Right atrium auricular region (tissue), 2 donors: ENCODE measurements around the gene KCNK18. TPM values are rescaled to one million over a fixed set of nuclear protein-coding genes. Genes with fewer than 3 reads are reported as not detected.

ENCODE experiments used
- DNase-seq: peaks from one replicate; pipeline ENCODE4 v3.0.0-alpha.2; 2019; ENCODE audit warnings: low spot score
- H3K27ac ChIP-seq, 2 donors: fragments of 200-600 bp; sonication (generic); 1 replicate in 1 of 2; 2 replicates in 1 of 2; pipeline ENCODE4 v1.5.1; 2016 to 2019
- H3K27me3 ChIP-seq, 2 donors: fragments of 200-600 bp; sonication (generic); one replicate each; pipeline versions ENCODE4 v1.5.1 to v1.6.0; 2017 to 2019
- H3K36me3 ChIP-seq: fragments of 200-600 bp; sonication (generic); one replicate; pipeline ENCODE4 v1.5.1; 2016
- H3K4me1 ChIP-seq, 2 donors: fragments of 200-600 bp; sonication (generic); one replicate each; pipeline versions ENCODE4 v1.5.1 to v1.6.0; 2017 to 2019
- H3K4me3 ChIP-seq, 2 donors: fragments of 200-600 bp; sonication (generic); 1 replicate in 1 of 2; 2 replicates in 1 of 2; pipeline ENCODE4 v1.5.1; 2017 to 2019; ENCODE audit warnings: mild to moderate bottlenecking in 1 of 2, moderate library complexity in 1 of 2
- H3K9me3 ChIP-seq, 2 donors: fragments of 200-600 bp; sonication (generic); one replicate each; pipeline ENCODE4 v1.5.1; 2019
- total RNA-seq, 2 donors: library from RNA; depleted of rRNA; stranded (reverse); fragments of >200 nt; gene quantifications; one replicate each; pipeline ENCODE4 v1.1.0, GENCODE V29; 2016
- TF ChIP-seq, protein P1 (sequence below), 2 donors: fragments of 200-600 bp; sonication (generic); IDR thresholded peaks; one replicate each; pipeline ENCODE4 v1.5.1; 2019; ENCODE audit warnings: antibody characterized with exemption in 2 of 2

Gene KCNK18
- total RNA-seq, 2 donors from 2014 or later, result not detected

DNA sequence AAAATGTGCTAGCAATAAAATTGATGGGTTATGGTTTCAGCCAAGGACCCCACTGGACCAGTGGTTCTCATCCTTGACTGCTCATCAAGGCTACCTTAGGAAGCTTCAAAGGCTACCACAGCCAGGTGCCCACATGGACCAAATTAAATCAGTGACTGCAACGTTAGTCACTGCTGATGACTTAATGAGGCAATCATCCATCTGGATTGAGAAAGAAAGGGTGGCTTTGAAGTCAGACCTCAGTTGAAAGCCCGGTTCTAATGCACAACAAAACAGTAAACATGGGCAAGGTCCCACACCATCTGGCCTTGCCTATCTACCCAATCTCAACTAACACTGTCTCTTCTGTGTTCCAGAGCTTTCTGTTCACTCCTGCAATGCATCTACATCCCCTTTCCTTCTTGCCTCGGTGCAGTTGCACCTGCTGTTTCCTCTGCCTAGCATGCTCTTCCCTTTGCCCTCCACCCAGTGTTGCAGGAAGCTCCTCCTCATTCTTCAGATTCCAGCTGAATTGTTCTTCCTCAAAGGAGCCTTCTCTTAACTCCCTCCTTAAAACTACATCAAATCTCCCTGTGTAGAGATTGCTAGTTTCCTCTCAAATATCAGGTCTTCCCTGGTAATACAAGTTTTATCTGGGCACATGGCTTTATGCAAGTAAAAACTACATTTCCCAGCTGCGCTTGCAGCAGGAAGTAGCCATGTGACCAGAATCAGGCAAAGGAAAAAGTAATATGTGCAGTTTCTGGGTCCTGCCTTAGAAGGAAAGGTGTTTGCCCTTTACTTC lies 10.3 kb upstream of the KCNK18 start:
- H3K27me3 ChIP-seq, result no peaks in the 10 kb centered on the region
- TF ChIP-seq, protein P1, sequence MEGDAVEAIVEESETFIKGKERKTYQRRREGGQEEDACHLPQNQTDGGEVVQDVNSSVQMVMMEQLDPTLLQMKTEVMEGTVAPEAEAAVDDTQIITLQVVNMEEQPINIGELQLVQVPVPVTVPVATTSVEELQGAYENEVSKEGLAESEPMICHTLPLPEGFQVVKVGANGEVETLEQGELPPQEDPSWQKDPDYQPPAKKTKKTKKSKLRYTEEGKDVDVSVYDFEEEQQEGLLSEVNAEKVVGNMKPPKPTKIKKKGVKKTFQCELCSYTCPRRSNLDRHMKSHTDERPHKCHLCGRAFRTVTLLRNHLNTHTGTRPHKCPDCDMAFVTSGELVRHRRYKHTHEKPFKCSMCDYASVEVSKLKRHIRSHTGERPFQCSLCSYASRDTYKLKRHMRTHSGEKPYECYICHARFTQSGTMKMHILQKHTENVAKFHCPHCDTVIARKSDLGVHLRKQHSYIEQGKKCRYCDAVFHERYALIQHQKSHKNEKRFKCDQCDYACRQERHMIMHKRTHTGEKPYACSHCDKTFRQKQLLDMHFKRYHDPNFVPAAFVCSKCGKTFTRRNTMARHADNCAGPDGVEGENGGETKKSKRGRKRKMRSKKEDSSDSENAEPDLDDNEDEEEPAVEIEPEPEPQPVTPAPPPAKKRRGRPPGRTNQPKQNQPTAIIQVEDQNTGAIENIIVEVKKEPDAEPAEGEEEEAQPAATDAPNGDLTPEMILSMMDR (IDR thresholded peaks at IDR 0.05), result no peak

DNA sequence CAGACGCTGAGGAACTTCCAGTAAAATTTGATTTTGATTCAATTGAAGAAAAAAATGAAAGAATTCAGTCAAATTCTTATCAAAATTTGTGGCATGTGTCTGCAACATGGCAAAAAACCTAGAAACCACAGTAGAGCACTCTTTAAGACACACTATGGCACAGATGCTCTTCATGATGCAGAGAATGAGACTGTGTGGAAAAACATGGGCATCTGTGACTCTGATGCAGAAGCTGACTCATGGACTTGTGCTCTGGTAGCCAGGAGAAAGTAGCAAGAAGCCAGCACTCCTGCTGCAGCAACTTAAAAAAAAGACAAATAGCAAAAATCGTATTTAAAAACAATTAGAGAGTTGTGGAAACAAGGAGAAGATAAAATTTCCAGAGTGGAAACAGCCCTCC lies 8.9 kb upstream of the KCNK18 start:
- no peaks in the 10 kb centered on the region for H3K27me3 ChIP-seq
- H3K27ac ChIP-seq, result no peak overlapping the region
- H3K36me3 ChIP-seq, result no peaks in the 10 kb centered on the region
- H3K4me3 ChIP-seq, result no peak overlapping the region
- no peaks in the 10 kb centered on the region for H3K4me1 ChIP-seq
- peaks cover 0 to 9% of the 10 kb centered on the region in 2 donors for H3K9me3 ChIP-seq
- no peak for DNase-seq
- TF ChIP-seq, protein P1 (IDR thresholded peaks at IDR 0.05), result no peak

More for the DNA sequence above, 10.3 kb upstream of the KCNK18 start:
- peaks cover 0 to 9% of the 10 kb centered on the region in 2 donors for H3K9me3 ChIP-seq
- no peak overlapping the region for H3K27ac ChIP-seq
- H3K4me3 ChIP-seq, result no peak overlapping the region
- no peak for DNase-seq
- no peaks in the 10 kb centered on the region for H3K36me3 ChIP-seq
- no peaks in the 10 kb centered on the region for H3K4me1 ChIP-seq

DNA sequence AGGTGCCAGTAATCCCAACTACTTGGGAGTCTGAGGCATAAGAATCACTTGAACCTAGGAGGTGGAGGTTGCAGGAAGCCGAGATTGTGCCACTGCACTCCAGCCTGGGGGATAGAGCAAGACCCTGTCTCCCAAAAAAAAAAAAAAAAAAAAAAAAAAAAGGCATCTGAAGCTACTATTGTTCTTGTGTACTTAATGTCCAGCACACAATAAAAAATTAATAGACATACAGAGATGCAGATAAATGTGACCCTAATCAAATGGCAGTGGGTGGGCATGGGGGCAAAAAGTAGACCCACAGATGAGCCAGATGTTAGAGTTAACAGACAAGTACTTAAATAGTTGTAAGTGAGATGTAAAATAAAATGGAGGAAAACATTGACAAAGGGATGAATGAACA lies 7.7 kb upstream of the KCNK18 start:
- DNase-seq, result no peak
- no peaks in the 10 kb centered on the region for H3K4me1 ChIP-seq
- TF ChIP-seq, protein P1 (IDR thresholded peaks at IDR 0.05), result no peak
- no peak overlapping the region for H3K27ac ChIP-seq
- H3K9me3 ChIP-seq, result peaks cover 0 to 9% of the 10 kb centered on the region in 2 donors
- no peaks in the 10 kb centered on the region for H3K27me3 ChIP-seq
- H3K36me3 ChIP-seq, result no peaks in the 10 kb centered on the region
- H3K4me3 ChIP-seq, result no peak overlapping the region

DNA sequence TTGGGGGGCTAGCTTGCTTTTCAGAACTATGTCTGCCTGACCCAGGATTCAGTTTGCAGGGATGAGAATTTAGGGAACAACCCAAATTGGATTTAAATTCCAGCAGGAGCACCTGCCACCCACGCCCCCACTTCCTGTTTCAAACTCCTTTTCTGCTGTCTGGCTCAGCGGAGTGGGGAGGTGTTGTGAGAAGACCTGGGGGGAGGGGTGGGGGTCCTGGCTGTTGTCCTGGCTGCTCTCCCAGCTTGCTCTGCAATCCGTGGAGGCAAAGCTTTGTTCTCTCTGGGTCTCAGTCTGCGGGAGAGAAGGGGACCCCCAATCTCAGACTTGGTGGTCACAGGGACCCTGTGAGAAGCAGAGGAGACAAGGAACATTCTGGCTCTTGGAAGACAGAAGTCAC lies 799 bp downstream of the KCNK18 start:
- H3K36me3 ChIP-seq, result no peaks in the 10 kb centered on the region
- H3K4me1 ChIP-seq, result no peaks in the 10 kb centered on the region
- TF ChIP-seq, protein P1 (IDR thresholded peaks at IDR 0.05), result no peak
- no peaks in the 10 kb centered on the region for H3K9me3 ChIP-seq
- H3K4me3 ChIP-seq, result no peak overlapping the region
- no peak for DNase-seq
- H3K27ac ChIP-seq, result no peak overlapping the region
- H3K27me3 ChIP-seq, result no peaks in the 10 kb centered on the region

DNA sequence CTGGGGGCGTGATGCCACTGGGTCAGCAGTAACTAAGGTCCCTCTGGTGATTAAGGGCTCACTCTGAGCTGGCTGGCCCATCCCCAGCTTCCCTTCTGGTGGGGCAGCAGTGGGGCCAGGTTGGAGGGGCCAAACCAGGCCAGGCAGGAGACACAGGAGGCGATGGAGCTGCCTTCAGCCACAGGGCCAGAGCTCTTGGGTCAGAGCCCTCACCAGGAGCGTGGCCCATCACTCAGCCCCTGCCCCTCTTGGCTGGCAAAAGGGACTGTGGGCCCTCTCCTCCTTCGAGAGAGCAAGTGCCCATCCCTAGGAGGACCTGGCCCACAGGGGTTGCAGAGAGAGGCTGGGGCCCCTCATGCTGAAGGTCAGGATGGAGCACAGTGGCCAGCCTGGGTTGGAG lies 4.5 kb downstream of the KCNK18 start:
- no peaks in the 10 kb centered on the region for H3K27me3 ChIP-seq
- TF ChIP-seq, protein P1 (IDR thresholded peaks at IDR 0.05), result no peak

DNA sequence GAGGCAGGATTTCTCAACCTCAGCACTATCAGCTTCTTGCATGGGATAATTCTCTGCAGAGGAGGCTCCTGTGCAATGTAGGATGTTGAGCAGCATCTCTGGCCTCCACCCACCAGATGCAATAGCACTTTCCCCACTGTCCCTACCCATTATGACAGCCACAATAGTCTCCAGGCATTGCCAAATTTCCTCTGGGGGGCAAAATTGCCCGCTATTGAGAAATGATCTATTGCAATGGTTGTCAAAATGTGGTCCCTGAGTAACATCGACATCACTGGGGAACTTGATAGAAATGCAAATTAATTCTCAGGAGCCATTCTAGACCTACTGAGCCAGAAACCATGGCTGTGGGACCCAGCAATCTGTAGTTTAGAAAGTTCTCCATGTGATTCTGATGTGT lies 7.0 kb downstream of the KCNK18 start:
- Histone ChIP-seq H3K27ac (no peak overlapping the region), H3K4me3 (no peak overlapping the region), H3K9me3 (peaks cover 0 to 8% of the 10 kb centered on the region in 2 donors), H3K27me3 (no peaks in the 10 kb centered on the region), H3K36me3 (no peaks in the 10 kb centered on the region), H3K4me1 (no peaks in the 10 kb centered on the region)
- DNase-seq, result no peak
- TF ChIP-seq, protein P1 (IDR thresholded peaks at IDR 0.05), result no peak

More for the DNA sequence above, 4.5 kb downstream of the KCNK18 start:
- peaks cover 0 to 8% of the 10 kb centered on the region in 2 donors for H3K9me3 ChIP-seq
- H3K4me1 ChIP-seq, result no peaks in the 10 kb centered on the region
- no peak overlapping the region for H3K27ac ChIP-seq
- H3K4me3 ChIP-seq, result no peak overlapping the region
- DNase-seq, result no peak
- no peaks in the 10 kb centered on the region for H3K36me3 ChIP-seq
